CD14-positive monocyte (primary cell): Measurements from ENCODE around the gene DENND2D. TPM values are rescaled to one million over a fixed set of nuclear protein-coding genes. Genes with fewer than 3 reads are reported as not detected.

Experiments used
- DNase-seq, 3 donors: peaks; one replicate each; pipeline ENCODE4 v3.0.0-alpha.2; 2011 to 2022
- H2AFZ ChIP-seq: 2 replicates; pipeline ENCODE4 v1.6.0; 2012; ENCODE audit warnings: mild to moderate bottlenecking, low read depth, low read length, inconsistent platforms; ENCODE audit not compliant: insufficient read depth, poor library complexity, severe bottlenecking
- H3K27ac ChIP-seq, 2 donors: 1 replicate in 1 of 2; 2 replicates in 1 of 2; pipeline ENCODE4 v1.5.1; 2012 to 2013; ENCODE audit warnings: low read length in 2 of 2, control low read depth in 1 of 2, inconsistent platforms in 1 of 2, low read depth in 1 of 2, mild to moderate bottlenecking in 1 of 2
- H3K27me3 ChIP-seq, 2 donors: one replicate each; pipeline versions ENCODE4 v1.6.0 to v1.6.1; 2011 to 2013; ENCODE audit warnings: low read length in 2 of 2; ENCODE audit not compliant: control insufficient read depth in 2 of 2, insufficient read depth in 2 of 2
- H3K36me3 ChIP-seq, 2 donors: replicated peaks in 1 of 2; 1 replicate in 1 of 2; 2 replicates in 1 of 2; pipeline versions ENCODE4 v1.5.1 to v1.6.1; 2012 to 2013; ENCODE audit warnings: low read length in 2 of 2, control low read depth in 1 of 2, inconsistent platforms in 1 of 2, mild to moderate bottlenecking in 1 of 2; ENCODE audit not compliant: insufficient read depth in 2 of 2, control insufficient read depth in 1 of 2
- H3K4me1 ChIP-seq, 2 donors: 1 replicate in 1 of 2; 2 replicates in 1 of 2; pipeline versions ENCODE4 v1.5.1 to v1.6.1; 2012 to 2013; ENCODE audit warnings: low read length in 2 of 2, control low read depth in 1 of 2, inconsistent platforms in 1 of 2, mild to moderate bottlenecking in 1 of 2, moderate library complexity in 1 of 2; ENCODE audit not compliant: insufficient read depth in 2 of 2, control insufficient read depth in 1 of 2
- H3K4me2 ChIP-seq: replicated peaks from 2 replicates; pipeline ENCODE3; 2012; ENCODE audit warnings: low read length, moderate library complexity, mild to moderate bottlenecking; ENCODE audit not compliant: poor library complexity, severe bottlenecking; ENCODE audit errors: extremely low read depth
- H3K4me3 ChIP-seq, 3 experiments: fragments of 200-600 bp in 1 of 3; sonication (generic) in 1 of 3; replicated peaks in 1 of 3; 1 replicate in 2 of 3; 2 replicates in 1 of 3; pipeline ENCODE4 v1.5.1; 2011 to 2013; ENCODE audit warnings: low read length in 3 of 3, mild to moderate bottlenecking in 3 of 3, control low read depth in 2 of 3, low read depth in 2 of 3, inconsistent platforms in 1 of 3, moderate library complexity in 1 of 3
- H3K79me2 ChIP-seq: 2 replicates; pipeline ENCODE4 v1.6.0; 2012; ENCODE audit warnings: mild to moderate bottlenecking, control low read depth, inconsistent platforms, low read length, moderate library complexity; ENCODE audit not compliant: insufficient read depth
- H3K9ac ChIP-seq: 2 replicates; pipeline ENCODE4 v1.6.0; 2017; ENCODE audit warnings: low read length, mild to moderate bottlenecking; ENCODE audit not compliant: insufficient read depth, poor library complexity, severe bottlenecking
- H3K9me3 ChIP-seq, 2 donors: replicated peaks in 1 of 2; 1 replicate in 1 of 2; 2 replicates in 1 of 2; pipeline versions ENCODE4 v1.5.1 to v1.6.1; 2012 to 2013; ENCODE audit warnings: low read length in 2 of 2, control low read depth in 1 of 2; ENCODE audit not compliant: control insufficient read depth in 1 of 2, insufficient read depth in 1 of 2
- H4K20me1 ChIP-seq: 2 replicates; pipeline ENCODE4 v1.6.0; 2012; ENCODE audit warnings: mild to moderate bottlenecking, low read length, control low read depth, moderate library complexity; ENCODE audit not compliant: insufficient read depth
- H3K27ac Mint-ChIP-seq, 7 donors: one replicate each; pipeline ENCODE4 v1.8.0; 2020; ENCODE audit warnings: mild to moderate bottlenecking in 7 of 7, mixed read lengths in 7 of 7, moderate library complexity in 6 of 7, inconsistent platforms in 2 of 7
- H3K27me3 Mint-ChIP-seq, 3 donors: one replicate each; pipeline ENCODE4 v1.8.0; 2021 to 2022; ENCODE audit warnings: low read depth in 3 of 3, mild to moderate bottlenecking in 3 of 3, mixed read lengths in 3 of 3, moderate library complexity in 3 of 3, inconsistent platforms in 1 of 3
- H3K36me3 Mint-ChIP-seq, 2 donors: one replicate each; pipeline ENCODE4 v1.8.0; 2020; ENCODE audit warnings: mixed read lengths in 2 of 2, inconsistent platforms in 1 of 2, mild to moderate bottlenecking in 1 of 2
- H3K4me1 Mint-ChIP-seq: one replicate; pipeline ENCODE4 v1.8.0; 2020; ENCODE audit warnings: mild to moderate bottlenecking, mixed read lengths
- H3K4me3 Mint-ChIP-seq, 2 donors: one replicate each; pipeline ENCODE4 v1.8.0; 2020; ENCODE audit warnings: mild to moderate bottlenecking in 2 of 2, mixed read lengths in 2 of 2, moderate library complexity in 1 of 2
- H3K9me3 Mint-ChIP-seq, 7 donors: one replicate each; pipeline ENCODE4 v1.8.0; 2020 to 2022; ENCODE audit warnings: mixed read lengths in 7 of 7, mild to moderate bottlenecking in 6 of 7, moderate library complexity in 6 of 7, inconsistent platforms in 2 of 7
- WGBS: methylation state at CpG from one replicate; pipeline ENCODE4 v1.1.5; 2013; ENCODE audit warnings: missing lambda C conversion rate; ENCODE audit not compliant: insufficient coverage; 5-methylcytosine and 5-hydroxymethylcytosine counted together
- intact Hi-C, 2 donors: fragments of 100-400 bp; cut with micrococcal nuclease; formaldehyde crosslinking; loops; one replicate each; pipeline versions ENCODE4 v1.15.0 to v1.15.1; 2023
- polyA plus RNA-seq, 3 donors: library from polyadenylated mRNA; depleted of rRNA in 1 of 3; unstranded in 2 of 3; stranded (reverse) in 1 of 3; fragments of 300-500 nt in 2 of 3; fragments of >200 nt in 1 of 3; fragmentation: Illumina TruSeq in 2 of 3; gene quantifications; 1 replicate in 2 of 3; 2 replicates in 1 of 3; pipeline ENCODE4 v1.2.3, GENCODE V29; 2012 to 2021
- TF ChIP-seq, protein P1 (sequence below): fragments of 200-600 bp; IDR thresholded peaks from one replicate; pipeline ENCODE4 v1.8.0; 2022; ENCODE audit warnings: antibody characterized with exemption, mild to moderate bottlenecking

The DENND2D gene
- polyA plus RNA-seq, 3 donors, result 19.1 to 24.0 (median 22.4) TPM

DNA sequence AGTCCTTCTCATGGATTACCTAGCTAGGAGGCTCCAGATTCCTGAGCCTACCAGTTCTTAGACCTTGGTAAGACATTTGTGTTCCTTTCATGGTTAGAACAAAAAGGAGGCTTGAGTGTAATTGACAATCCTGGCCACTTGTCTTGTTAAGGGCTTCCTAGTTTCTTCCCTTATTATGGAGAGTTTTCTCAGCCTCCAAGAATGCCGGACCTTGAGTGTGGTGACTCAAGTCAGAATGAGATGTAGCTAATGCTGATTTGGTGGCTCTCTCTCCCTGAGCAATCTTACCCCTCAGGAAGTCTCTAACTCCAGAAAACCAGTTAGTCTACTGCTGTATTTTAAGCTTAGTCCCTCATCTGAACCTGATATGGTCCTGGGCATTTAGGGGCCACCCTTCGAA is 41.4 kb upstream of the DENND2D start:
- no peak overlapping the region for H3K4me2 ChIP-seq
- H3K9me3 ChIP-seq, result no peaks in the 10 kb centered on the region
- H4K20me1 ChIP-seq, result no peaks in the 10 kb centered on the region
- Mint-ChIP-seq H3K36me3 (no peaks in the 10 kb centered on the region), H3K27me3 (peaks cover 2 to 9% (median 4%) of the 10 kb centered on the region in 3 donors), H3K4me3 (no peak overlapping the region), H3K4me1 (no peaks in the 10 kb centered on the region), H3K27ac (no peak overlapping the region), H3K9me3 (peaks cover 0 to 3% (median 0%) of the 10 kb centered on the region in 7 donors)
- no peaks in the 10 kb centered on the region for H3K36me3 ChIP-seq
- no peak overlapping the region for H3K27ac ChIP-seq
- no peak overlapping the region for H2AFZ ChIP-seq
- H3K4me1 ChIP-seq, result no peaks in the 10 kb centered on the region
- H3K9ac ChIP-seq, result no peak overlapping the region
- peaks cover 0 to 2% of the 10 kb centered on the region in 2 donors for H3K27me3 ChIP-seq
- TF ChIP-seq, protein P1, sequence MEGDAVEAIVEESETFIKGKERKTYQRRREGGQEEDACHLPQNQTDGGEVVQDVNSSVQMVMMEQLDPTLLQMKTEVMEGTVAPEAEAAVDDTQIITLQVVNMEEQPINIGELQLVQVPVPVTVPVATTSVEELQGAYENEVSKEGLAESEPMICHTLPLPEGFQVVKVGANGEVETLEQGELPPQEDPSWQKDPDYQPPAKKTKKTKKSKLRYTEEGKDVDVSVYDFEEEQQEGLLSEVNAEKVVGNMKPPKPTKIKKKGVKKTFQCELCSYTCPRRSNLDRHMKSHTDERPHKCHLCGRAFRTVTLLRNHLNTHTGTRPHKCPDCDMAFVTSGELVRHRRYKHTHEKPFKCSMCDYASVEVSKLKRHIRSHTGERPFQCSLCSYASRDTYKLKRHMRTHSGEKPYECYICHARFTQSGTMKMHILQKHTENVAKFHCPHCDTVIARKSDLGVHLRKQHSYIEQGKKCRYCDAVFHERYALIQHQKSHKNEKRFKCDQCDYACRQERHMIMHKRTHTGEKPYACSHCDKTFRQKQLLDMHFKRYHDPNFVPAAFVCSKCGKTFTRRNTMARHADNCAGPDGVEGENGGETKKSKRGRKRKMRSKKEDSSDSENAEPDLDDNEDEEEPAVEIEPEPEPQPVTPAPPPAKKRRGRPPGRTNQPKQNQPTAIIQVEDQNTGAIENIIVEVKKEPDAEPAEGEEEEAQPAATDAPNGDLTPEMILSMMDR, result no peak
- intact Hi-C loops, result no loop called here
- no peaks in the 10 kb centered on the region for H3K79me2 ChIP-seq
- H3K4me3 ChIP-seq, result no peak overlapping the region
- 80% methylated on average over 1 of the region's 2 CpGs for WGBS
- no peak for DNase-seq

DNA sequence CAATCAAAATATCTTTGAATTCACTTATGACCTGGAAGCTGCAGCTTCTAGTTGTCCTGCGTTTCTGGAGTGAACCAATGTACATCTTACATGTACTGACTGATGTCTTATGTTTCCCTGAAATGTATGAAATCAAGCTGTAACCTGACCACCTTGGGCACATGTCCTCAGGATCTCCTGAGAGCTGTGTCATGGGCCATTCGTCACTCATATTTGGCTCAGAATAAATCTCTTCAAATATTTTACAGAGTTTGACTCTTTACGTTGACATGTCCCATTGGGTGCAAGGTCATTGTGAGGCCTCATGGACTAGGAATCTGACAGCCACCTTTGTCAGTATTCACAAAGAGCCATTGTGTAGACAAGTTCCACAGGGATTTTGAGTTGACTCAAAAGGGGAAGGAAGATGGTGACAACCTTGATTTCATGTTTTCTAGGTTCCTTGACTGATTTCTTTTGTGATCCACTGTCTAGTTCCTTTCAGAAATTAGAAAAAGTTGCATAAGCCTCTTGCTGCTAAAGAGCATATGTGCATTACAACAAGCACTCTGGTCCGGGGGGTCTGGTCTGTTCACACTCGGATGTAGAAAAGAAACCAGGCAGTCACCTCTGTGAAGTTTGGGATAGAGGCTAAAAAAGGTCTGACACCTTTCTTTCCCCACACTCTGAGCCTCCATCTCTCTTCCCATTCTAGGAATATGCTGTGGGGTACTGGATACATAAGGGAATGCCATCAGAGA is 37.8 kb upstream of the DENND2D start:
- Mint-ChIP-seq H3K9me3 (peaks cover 0 to 2% (median 0%) of the 10 kb centered on the region in 7 donors), H3K4me3 (no peak overlapping the region), H3K27ac (no peak overlapping the region), H3K4me1 (no peaks in the 10 kb centered on the region), H3K27me3 (peaks cover 6 to 22% (median 10%) of the 10 kb centered on the region in 3 donors), H3K36me3 (no peaks in the 10 kb centered on the region)
- H3K36me3 ChIP-seq, result no peaks in the 10 kb centered on the region
- no peaks in the 10 kb centered on the region for H4K20me1 ChIP-seq
- no peak for DNase-seq
- no peaks in the 10 kb centered on the region for H3K9me3 ChIP-seq
- peaks cover 2 to 8% of the 10 kb centered on the region in 2 donors for H3K27me3 ChIP-seq
- H3K79me2 ChIP-seq, result no peaks in the 10 kb centered on the region
- H2AFZ ChIP-seq, result no peak overlapping the region
- H3K4me3 ChIP-seq, result no peak overlapping the region
- TF ChIP-seq, protein P1, result no peak
- 100% methylated on average over 3 of the region's 5 CpGs for WGBS
- intact Hi-C loops, result no loop called here
- no peak overlapping the region for H3K4me2 ChIP-seq
- H3K27ac ChIP-seq, result no peak overlapping the region
- no peaks in the 10 kb centered on the region for H3K4me1 ChIP-seq
- H3K9ac ChIP-seq, result no peak overlapping the region
